Ishikawa (cell line): Measurements from ENCODE around the gene SHISA4.
A peak's percentile ranks its signal among the peaks of the same experiment; 100 is the strongest.

ENCODE experiments used
- CEBPB ChIP-seq: IDR thresholded peaks from 2 replicates; pipeline ENCODE4 v1.6.1; 2012
- CREB1 ChIP-seq: IDR thresholded peaks from 2 replicates; pipeline ENCODE4 v1.6.1; 2012; ENCODE audit warnings: low read depth
- EGR1 ChIP-seq: IDR thresholded peaks from 2 replicates; pipeline ENCODE4 v1.6.1; 2012
- EP300 ChIP-seq: IDR thresholded peaks from 2 replicates; pipeline ENCODE4 v1.6.1; 2012; ENCODE audit warnings: borderline replicate concordance
- FOXM1 ChIP-seq: IDR thresholded peaks from 2 replicates; pipeline ENCODE4 v1.6.1; 2012; ENCODE audit warnings: low read depth, borderline replicate concordance
- MAX ChIP-seq: IDR thresholded peaks from 2 replicates; pipeline ENCODE4 v1.6.1; 2012
- NFIC ChIP-seq: IDR thresholded peaks from 2 replicates; pipeline ENCODE4 v1.6.1; 2012
- RAD21 ChIP-seq: IDR thresholded peaks from 2 replicates; pipeline ENCODE4 v1.6.1; 2012; ENCODE audit warnings: low read depth
- REST ChIP-seq: IDR thresholded peaks from 2 replicates; pipeline ENCODE4 v1.6.1; 2012; ENCODE audit warnings: low read depth, mild to moderate bottlenecking
- TAF1 ChIP-seq: IDR thresholded peaks from 2 replicates; pipeline ENCODE4 v1.6.1; 2012; ENCODE audit warnings: low read depth, mild to moderate bottlenecking
- TCF12 ChIP-seq: IDR thresholded peaks from 2 replicates; pipeline ENCODE4 v1.6.1; 2012; ENCODE audit warnings: low read depth
- TEAD4 ChIP-seq: IDR thresholded peaks from 2 replicates; pipeline ENCODE4 v1.6.1; 2012
- USF1 ChIP-seq: IDR thresholded peaks from 2 replicates; pipeline ENCODE4 v1.6.1; 2012
- YY1 ChIP-seq: IDR thresholded peaks from 2 replicates; pipeline ENCODE4 v1.6.1; 2012; ENCODE audit warnings: low read depth
- ZBTB7A ChIP-seq: IDR thresholded peaks from 2 replicates; pipeline ENCODE4 v1.6.1; 2012; ENCODE audit warnings: low read depth

SHISA4 gene

GRCh38 chr1:201874672-201875071 lies 14.0 kb upstream of the SHISA4 start:
- TF ChIP-seq MAX (no peak), RAD21 (no peak), TEAD4 (no peak), NFIC (no peak), USF1 (no peak), EGR1 (no peak), TCF12 (no peak), FOXM1 (no peak), EP300 (no peak), REST (no peak), CEBPB (no peak), YY1 (no peak), CREB1 (no peak), TAF1 (no peak), ZBTB7A (no peak)

GRCh38 chr1:201876148-201876818 lies 12.4 kb upstream of the SHISA4 start:
- TF ChIP-seq FOXM1 (no peak), EP300 (no peak), MAX (no peak), REST (no peak), CREB1 (no peak), YY1 (no peak), CEBPB (no peak), TCF12 (no peak)

DNA sequence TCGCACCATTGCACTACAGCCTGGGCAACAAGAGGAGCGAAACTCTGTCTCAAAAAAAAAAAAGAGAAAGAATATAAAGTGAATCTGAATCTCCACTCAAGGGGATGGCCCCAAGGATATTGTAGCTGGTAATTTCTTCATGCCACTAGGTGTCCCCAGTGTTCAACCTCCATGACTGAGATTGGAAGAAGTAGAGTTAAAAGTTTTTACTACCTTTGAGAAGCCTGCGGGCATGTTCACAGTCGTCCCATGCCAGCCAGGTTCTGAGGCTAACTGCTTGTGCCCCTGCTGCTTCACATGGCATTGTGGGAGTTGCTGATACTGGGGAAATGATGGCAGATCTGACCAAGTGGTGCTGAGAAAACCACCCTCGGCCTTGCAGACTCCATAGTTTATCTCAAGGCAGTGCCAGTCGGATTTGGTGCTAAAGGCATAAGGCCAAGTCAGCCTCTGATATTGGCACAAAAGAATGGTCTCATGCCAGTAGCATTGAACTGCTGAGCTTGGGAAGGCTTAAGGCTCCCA lies 10.8 kb upstream of the SHISA4 start:
- TF ChIP-seq TCF12 (no peak), RAD21 (peak; percentile 40)

DNA sequence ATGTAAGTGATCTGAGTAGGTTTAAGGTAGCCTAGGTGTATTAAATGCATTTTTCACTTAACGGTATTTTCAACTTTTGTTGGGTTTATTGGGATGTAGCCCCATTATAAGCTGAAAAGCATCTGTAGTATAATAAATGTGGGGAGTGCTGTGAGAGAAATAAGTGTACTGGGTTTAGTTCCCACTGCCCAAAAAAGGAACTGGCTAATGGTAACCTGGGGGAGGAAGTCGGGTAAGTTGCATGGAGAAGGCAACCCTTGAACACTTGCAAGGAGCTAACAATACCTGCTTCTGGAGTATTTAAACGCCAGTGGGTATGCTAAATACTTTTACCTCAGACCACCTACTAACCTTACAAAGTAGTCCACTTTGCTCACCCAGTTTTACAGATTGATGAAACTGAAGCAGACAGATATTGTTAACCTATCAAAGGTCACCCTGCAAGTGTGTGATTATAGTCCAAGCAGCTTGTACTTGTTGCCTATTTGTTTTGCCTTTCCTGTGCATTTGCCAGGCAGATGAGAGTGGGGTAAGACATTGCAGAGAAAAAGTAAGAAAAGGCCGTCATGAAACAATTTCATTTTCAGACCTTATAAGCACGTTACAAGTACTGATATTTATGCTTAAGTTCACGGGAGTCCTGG lies 7.6 kb upstream of the SHISA4 start:
- TF ChIP-seq RAD21 (no peak), TEAD4 (no peak), EP300 (no peak), TAF1 (no peak), CREB1 (no peak), CEBPB (no peak)

DNA sequence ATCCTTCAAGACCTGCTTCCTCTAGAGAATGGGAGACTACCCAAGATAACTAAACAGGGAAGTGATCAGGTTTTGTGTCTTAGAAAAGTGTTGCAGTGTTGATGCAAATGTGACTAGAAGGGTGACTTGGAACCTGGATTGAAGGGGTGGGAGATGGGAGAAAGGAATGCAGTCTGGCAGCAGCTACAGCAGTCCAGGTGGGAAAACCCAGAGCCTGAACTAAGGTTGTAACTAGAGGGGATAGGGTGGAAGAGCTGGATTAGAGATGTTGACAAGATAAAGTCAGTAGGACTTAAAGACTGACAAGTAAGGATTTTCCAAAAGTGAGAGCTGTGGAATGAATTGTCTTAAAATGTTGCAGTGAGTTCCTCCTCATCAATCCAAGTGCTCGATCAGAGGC lies 7.1 kb upstream of the SHISA4 start:
- TF ChIP-seq CREB1 (no peak), USF1 (no peak), ZBTB7A (no peak), YY1 (no peak), TAF1 (no peak), EGR1 (no peak), NFIC (no peak), CEBPB (no peak), REST (no peak), FOXM1 (no peak)
